SU-DHL-6 (cell line): ENCODE measurements around the gene AXIN1.

Experiments
- H2AFZ ChIP-seq: fragments of 200-600 bp; sonication (generic); 2 replicates; pipeline ENCODE4 v1.6.1; 2014; ENCODE audit warnings: low read depth, mild to moderate bottlenecking, moderate library complexity, mixed read lengths, antibody characterized with exemption, low read length; ENCODE audit not compliant: severe bottlenecking
- H3F3A ChIP-seq: fragments of 200-600 bp; shearing (Covaris generic); 2 replicates; pipeline ENCODE4 v1.6.0; 2016; ENCODE audit warnings: antibody characterized with exemption, mild to moderate bottlenecking; ENCODE audit not compliant: insufficient read depth
- H3K27ac ChIP-seq: fragments of 200-600 bp; sonication (generic); 2 replicates; pipeline ENCODE4 v1.5.1; 2016; ENCODE audit warnings: low read depth, mild to moderate bottlenecking, low read length, moderate library complexity, mixed read lengths
- H3K27me3 ChIP-seq: fragments of 200-600 bp; sonication (generic), shearing (Covaris generic); 2 replicates; pipeline ENCODE4 v1.6.0; 2014; ENCODE audit warnings: mild to moderate bottlenecking, low read length
- H3K36me3 ChIP-seq: fragments of 200-600 bp; sonication (generic); 2 replicates; pipeline ENCODE4 v1.6.1; 2014; ENCODE audit warnings: mild to moderate bottlenecking, low read length, mixed read lengths
- H3K4me2 ChIP-seq: fragments of 300-600, 200-600 bp; shearing (Covaris generic), sonication (generic); 2 replicates; pipeline ENCODE4 v1.6.0; 2014; ENCODE audit warnings: low read length, low read depth, mild to moderate bottlenecking; ENCODE audit not compliant: poor library complexity, severe bottlenecking
- H3K4me3 ChIP-seq: fragments of 200-600 bp; sonication (generic); 2 replicates; pipeline ENCODE4 v1.5.1; 2014; ENCODE audit warnings: antibody characterized with exemption, low read length, mild to moderate bottlenecking, mixed read lengths; ENCODE audit not compliant: insufficient read depth, poor library complexity, severe bottlenecking
- H3K79me2 ChIP-seq: fragments of 200-600 bp; sonication (generic); 2 replicates; pipeline ENCODE4 v1.6.1; 2014; ENCODE audit warnings: mild to moderate bottlenecking, low read length, moderate library complexity; ENCODE audit not compliant: insufficient read depth
- H3K9ac ChIP-seq: fragments of 200-600 bp; sonication (generic); 2 replicates; pipeline ENCODE4 v1.7.0; 2014; ENCODE audit warnings: mild to moderate bottlenecking, low read length
- H3K9me2 ChIP-seq: fragments of 200-600 bp; sonication (generic); replicated peaks from 2 replicates; pipeline ENCODE4 v1.6.1; 2014; ENCODE audit warnings: low read length; ENCODE audit not compliant: insufficient read depth
- H3K9me3 ChIP-seq: fragments of 200-600 bp; sonication (generic); 2 replicates; pipeline ENCODE4 v1.6.1; 2014; ENCODE audit warnings: low read length, mixed read lengths; ENCODE audit not compliant: insufficient read depth
- H4K20me1 ChIP-seq: fragments of 200-600 bp; sonication (generic); 2 replicates; pipeline ENCODE4 v1.6.1; 2014; ENCODE audit warnings: low read depth, mild to moderate bottlenecking, antibody characterized with exemption, low read length, moderate library complexity, mixed read lengths
- CTCF ChIP-seq: fragments of 200-600 bp; sonication (generic); IDR thresholded peaks from one replicate; pipeline ENCODE4 v1.5.1; 2017; ENCODE audit warnings: antibody characterized with exemption, mild to moderate bottlenecking, low read length, moderate library complexity; ENCODE audit not compliant: insufficient read depth, poor library complexity, severe bottlenecking
- EZH2phosphoT487 ChIP-seq: fragments of 200-600 bp; sonication (generic), shearing (Covaris generic); conservative IDR thresholded peaks from 2 replicates; pipeline ENCODE4 v1.6.1; 2018; ENCODE audit warnings: mild to moderate bottlenecking, antibody characterized with exemption, low read length, moderate library complexity, mixed read lengths

The AXIN1 gene

DNA sequence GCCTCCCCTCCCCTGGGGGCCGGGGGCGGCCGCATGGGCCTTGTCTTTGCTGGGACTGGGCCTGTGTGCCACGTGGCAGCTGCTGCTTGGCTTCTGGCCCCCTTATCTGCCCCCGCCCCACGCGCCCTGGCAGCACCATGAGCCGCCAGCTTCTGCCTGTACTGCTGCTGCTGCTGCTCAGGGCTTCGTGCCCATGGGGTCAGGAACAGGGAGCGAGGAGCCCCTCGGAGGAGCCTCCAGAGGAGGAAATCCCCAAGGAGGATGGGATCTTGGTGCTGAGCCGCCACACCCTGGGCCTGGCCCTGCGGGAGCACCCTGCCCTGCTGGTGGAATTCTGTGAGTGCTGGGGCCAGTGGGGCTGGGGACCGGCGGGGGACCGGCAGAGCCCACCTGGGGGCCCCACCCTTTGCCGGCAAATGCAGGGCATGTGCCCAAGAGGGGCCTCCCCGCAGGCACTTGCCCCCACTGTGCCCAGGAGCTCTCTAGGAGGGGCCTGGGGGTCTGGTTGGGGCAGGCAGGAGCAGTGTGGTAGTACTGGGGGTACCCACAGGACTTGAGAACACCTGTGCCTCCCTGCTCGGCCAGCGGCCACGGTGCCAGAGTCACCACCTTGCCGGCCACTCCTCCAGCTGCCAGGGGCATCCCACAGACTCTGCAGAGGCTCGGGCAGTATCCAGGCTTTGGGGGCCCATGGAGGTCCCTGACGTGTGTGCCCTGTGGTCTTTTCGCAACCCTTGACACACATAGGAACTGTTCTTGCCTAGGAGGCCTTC, 69.3 kb downstream of the AXIN1 start, which contains the start of gene PDIA2:
Gene PDIA2, plus strand, starts transcription at position 132 of the 773 bp plus-strand sequence. Its CDS starts 6 bp downstream, at position 138.
- Histone ChIP-seq H3K9ac (no peak within 1 kb of the TSS), H3K4me3 (no peak within 1 kb of the TSS), H3K27me3 (no peaks in the 10 kb centered on the region), H3K27ac (no peak within 1 kb of the TSS), H4K20me1 (no peaks in the 10 kb centered on the region), H3K36me3 (no peaks in the 10 kb centered on the region), H3K4me2 (no peak within 1 kb of the TSS), H2AFZ (no peak within 1 kb of the TSS), H3K9me2 (no peaks in the 10 kb centered on the region), H3K79me2 (no peaks in the 10 kb centered on the region), H3F3A (no peaks in the 10 kb centered on the region), H3K9me3 (no peaks in the 10 kb centered on the region)
- TF ChIP-seq CTCF (no peak), EZH2phosphoT487 (no peak)

DNA sequence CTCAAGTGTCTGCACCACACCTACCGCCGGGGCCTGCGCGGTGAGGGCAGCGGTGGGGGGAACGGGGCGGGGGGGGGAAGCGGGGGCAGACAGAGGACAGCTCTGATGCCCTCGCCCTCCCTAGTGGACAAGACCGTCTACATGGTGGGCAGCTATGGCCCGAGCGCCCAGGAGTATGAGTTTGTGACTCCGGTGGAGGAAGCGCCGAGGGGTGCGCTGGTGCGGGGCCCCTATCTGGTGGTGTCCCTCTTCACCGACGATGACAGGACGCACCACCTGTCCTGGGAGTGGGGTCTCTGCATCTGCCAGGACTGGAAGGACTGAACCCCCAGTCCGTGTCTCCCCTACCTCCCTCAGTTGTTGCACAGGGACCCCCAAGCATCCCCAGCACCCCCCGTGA, 70.0 kb downstream of the AXIN1 start:
- Histone ChIP-seq H3K9me3 (no peaks in the 10 kb centered on the region), H3K4me3 (no peak overlapping the region), H3K4me2 (no peak overlapping the region), H3F3A (no peaks in the 10 kb centered on the region), H3K9ac (no peak overlapping the region), H2AFZ (no peak overlapping the region), H3K27me3 (no peaks in the 10 kb centered on the region), H3K36me3 (no peaks in the 10 kb centered on the region), H3K27ac (no peak overlapping the region), H4K20me1 (no peaks in the 10 kb centered on the region), H3K9me2 (no peaks in the 10 kb centered on the region), H3K79me2 (no peaks in the 10 kb centered on the region)
- TF ChIP-seq CTCF (no peak), EZH2phosphoT487 (no peak)

DNA sequence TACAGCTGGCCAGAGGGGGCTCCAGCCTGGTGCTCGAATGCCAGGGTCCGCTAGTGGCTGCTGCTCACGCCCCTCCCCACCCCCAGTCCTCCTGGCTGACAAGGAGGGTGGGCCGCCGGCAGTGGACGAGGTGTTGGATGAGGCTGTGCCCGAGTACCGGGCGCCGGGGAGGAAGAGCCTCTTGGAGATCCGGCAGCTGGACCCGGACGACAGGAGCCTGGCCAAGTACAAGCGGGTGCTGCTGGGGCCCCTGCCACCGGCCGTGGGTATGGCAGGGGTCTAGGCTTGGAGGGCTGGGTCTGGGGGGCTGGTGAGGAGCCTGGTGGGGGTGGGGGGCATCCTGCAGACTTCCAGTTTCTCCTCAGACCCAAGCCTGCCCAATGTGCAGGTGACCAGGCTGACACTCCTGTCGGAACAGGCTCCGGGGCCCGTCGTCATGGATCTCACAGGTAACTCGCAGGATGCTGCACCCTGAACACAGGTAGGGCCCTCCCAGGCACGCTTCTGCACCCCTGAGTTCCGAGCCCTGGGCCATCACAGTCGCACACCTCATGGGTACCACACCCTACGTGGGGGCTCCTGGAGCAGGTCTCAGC, 70.8 kb downstream of the AXIN1 start:
- Histone ChIP-seq H3K36me3 (no peaks in the 10 kb centered on the region), H3K27me3 (no peaks in the 10 kb centered on the region), H3K4me3 (no peak overlapping the region), H3K79me2 (no peaks in the 10 kb centered on the region), H3K9ac (no peak overlapping the region), H3K9me2 (no peaks in the 10 kb centered on the region), H3K4me2 (no peak overlapping the region), H2AFZ (no peak overlapping the region), H3K9me3 (no peaks in the 10 kb centered on the region), H3K27ac (no peak overlapping the region), H3F3A (no peaks in the 10 kb centered on the region), H4K20me1 (no peaks in the 10 kb centered on the region)
- TF ChIP-seq EZH2phosphoT487, result no peak
- TF ChIP-seq CTCF, result no peak
